Measurements from ENCODE around the gene SETDB1.

The SETDB1 gene

DNA sequence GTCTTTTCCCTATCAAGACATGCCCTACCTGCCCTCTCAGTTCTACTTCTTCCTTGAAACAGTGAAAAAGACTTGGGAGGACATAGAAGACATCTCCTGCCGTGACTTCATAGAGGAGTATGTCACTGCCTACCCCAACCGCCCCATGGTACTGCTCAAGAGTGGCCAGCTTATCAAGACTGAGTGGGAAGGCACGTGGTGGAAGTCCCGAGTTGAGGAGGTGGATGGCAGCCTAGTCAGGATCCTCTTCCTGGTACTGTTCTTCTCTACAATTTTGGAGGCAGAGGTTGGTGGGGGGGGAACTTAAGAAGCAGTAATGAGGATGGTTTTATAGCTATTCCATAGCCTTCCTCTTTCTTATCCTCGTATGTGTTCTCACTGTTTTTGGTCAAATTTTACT lies 18.7 kb downstream of the SETDB1 start:
- no peak for FAIRE-seq

DNA sequence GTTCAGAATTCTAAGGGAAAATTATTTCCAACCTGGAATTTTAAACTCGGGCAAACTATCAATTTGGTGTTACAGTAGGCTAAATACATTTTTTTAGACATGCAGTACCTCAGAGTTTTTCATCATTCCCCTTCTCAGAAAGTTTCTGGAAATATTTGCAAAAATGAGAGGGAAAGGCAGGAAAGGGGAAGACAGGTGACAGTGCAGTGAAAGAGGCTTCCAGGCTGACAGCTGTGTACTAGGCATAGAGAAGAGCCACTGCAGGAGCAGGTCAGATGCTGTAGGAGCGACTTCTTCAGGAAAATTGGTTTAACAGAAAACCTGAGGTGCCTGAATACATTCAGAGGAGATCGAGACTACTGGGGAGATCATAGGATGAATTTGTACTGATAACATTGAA lies 28.5 kb downstream of the SETDB1 start:
- no peak for FAIRE-seq

GRCh38 chr1:150955280-150955679 lies 29.1 kb downstream of the SETDB1 start:
- no peak for FAIRE-seq

GRCh38 chr1:150957666-150958065 lies 31.5 kb downstream of the SETDB1 start:
- no peak for FAIRE-seq

DNA sequence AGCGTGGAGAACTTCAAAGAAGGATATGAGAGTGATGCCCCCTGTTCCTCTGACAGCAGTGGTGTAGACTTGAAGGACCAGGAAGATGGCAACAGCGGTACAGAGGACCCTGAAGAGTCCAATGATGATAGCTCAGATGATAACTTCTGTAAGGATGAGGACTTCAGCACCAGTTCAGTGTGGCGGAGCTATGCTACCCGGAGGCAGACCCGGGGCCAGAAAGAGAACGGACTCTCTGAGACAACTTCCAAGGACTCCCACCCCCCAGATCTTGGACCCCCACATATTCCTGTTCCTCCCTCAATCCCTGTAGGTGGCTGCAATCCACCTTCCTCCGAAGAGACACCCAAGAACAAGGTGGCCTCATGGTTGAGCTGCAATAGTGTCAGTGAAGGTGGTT lies 34.5 kb downstream of the SETDB1 start:
- FAIRE-seq = no peak

DNA sequence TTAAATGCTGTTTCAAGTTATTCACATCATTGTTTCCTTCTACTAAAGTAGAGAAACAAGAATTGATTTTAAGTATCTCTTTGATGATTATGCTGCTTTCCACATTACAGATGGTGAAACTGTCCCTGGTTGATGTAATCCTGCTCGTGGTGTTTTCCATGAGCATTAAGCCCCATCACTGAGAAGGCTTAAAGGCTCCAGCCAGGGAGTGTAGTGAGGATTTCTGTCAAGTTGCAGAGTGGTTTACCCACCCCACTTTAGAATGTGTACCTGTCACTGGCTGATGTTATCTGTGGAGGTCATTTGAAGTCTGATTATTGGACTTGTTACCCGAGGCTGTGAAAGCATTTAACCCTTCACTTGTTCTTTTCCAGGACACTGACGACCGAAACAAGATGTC lies 35.6 kb downstream of the SETDB1 start:
- FAIRE-seq = no peak

- FAIRE-seq = no peak
Measured at GRCh38 chr1:150963321-150964163, 37.4 kb downstream of the SETDB1 start.

- FAIRE-seq = no peak
Measured at GRCh38 chr1:150964164-150964489, 38.0 kb downstream of the SETDB1 start.

DNA sequence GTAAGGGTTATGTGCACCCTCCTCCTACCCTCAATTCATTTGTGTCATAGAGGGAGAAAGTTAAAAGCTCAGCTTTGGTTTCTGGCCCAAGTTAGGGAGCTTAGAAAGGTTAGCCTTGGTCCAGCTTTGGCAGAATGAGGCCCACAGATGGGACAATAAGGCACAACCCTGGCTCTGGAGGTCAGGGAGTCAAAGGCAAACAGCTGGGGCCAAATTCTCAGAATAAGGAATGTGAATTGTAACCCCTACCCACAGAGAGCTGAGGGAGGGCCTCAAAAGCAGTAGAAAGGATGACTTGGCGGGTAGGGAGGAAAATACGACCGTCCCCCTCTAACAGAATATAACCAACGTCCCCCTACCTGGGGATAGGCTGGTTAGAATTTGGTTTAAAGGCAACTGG lies 39.4 kb downstream of the SETDB1 start:
- no peak for FAIRE-seq

DNA sequence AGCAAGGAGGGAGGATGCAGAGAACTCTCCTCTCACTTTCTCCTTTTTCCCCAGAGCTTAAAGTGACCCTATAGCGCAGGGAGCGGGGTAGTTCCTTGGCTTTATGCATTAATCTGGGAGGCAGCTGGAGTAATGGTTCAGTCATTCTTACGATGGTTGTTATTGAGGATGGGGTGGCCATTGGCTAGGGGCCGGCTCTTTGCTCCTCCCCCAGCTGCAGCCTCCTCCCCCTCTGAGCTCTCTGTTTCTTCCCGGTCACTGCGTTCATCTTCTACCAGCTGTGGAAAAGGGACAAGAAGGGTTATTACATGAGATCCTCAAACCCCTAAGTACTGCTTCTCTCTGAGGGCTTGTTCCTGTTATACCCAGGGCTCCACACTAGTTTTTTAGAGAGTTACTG lies 39.8 kb downstream of the SETDB1 start:
- FAIRE-seq = no peak

DNA sequence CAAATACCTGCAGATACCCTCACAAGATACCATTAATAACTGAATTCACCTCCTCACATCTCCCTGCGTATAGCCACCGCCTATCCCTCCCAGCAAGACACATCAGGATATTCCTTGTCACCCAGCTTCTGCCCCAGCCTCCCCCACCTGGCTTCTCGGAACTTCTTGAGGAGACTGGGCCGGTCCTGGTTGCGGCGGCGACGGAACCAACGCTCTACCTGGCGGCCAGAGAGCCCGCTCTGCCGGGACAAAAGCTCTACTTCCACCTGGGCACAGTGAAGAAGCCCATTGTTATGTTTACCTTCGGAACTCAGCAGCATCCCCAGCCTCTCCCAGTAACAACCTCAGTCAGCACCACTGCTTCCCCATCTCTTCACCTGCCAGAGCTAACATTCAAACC lies 41.8 kb downstream of the SETDB1 start:
- FAIRE-seq = no peak

- no peak for FAIRE-seq
Measured at GRCh38 chr1:150968491-150968890, 42.3 kb downstream of the SETDB1 start.

GRCh38 chr1:150969626-150970025 lies 43.5 kb downstream of the SETDB1 start:
- FAIRE-seq = no peak

- FAIRE-seq = no peak
Measured at GRCh38 chr1:150970808-150971582, 44.8 kb downstream of the SETDB1 start.

DNA sequence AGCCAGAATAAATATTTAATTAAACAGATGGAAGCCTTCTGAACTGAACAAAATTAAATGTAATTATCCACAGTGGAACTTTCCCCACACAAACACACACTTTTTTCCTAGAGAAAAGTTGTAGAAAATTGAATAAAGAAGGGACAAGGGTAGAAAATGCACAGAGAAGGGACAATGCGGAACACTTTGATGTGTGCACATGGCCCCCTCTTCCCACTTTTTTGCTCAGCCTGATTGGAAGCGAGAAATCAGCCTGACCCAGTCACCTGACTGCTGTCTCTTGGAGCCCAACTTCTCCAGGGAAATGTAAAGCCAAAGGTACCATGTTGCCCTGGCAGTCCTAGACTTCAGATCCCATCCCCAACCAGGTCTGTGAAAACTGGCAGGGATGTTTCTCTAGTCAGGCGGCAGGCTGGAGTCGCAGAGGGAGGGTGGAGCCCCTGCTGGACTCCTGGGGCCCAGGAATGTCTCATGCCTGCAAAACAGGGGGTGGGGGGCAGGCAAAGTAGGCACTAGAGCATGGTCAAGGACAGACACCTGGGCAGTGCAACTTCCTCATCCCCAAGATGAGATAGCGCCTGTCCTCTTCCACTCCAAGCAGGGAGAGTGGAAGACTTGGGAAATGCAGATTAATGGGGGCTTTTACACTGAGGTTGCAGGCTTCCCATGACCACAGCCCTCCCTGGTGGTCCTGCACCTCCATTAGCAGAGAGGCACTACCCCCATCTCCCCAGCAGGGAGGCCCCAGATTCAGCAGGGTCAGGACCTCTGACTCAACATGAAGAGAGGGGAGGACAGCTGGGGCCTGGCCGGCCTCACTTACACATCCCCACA lies 45.6 kb downstream of the SETDB1 start:
- FAIRE-seq = no peak

DNA sequence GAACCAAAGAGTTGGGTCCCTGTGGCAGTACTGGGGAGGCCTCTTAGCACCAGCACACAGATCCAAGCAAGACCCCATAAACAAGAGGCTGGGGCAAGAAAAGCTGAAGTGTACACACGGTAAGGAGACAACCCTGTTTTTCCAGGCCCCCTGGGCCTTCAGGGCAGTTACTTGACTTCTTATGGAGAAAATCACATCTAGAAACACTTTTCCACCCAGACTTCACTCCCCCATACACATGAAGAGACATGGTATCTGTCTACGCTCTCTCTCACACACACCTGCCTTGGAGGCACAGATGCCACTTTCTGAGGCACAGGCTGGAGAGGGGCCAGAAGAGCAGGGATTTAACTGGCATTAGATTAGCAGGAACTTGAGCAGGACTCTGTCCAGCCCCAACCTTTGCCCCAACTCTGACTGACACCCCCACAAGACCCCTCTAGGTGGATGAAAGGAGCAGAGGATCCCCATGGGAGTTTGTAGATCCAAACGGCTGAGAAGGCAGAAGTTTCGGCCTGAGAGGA lies 46.3 kb downstream of the SETDB1 start:
- FAIRE-seq = no peak

DNA sequence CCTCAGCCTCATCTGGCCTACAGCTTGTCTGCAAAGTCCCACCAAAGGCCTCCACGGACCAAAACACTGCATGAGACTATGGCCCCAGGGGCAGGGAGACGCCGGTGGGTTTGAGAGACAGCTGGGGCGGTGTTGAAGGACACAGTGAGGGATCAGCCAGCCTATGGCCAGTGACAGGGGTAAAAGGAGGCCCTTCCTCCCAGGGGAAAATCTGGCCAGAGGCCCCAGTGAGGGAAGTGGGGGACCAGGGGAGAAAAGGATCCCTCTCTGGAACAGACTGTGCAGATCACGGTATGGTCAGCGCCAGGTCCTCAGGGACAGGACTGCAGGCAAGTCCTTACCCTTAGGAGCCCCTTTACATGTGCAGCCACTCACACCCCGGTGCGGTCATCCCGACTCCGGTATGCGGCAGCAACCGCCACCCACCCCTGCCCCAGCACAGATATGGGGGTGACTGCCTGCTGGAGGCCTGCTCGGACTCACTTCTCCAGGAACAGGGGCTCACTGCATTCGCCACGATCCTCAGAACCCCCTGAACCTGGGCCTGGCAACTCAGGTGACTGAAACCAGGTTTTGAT lies 47.2 kb downstream of the SETDB1 start:
- no peak for FAIRE-seq

DNA sequence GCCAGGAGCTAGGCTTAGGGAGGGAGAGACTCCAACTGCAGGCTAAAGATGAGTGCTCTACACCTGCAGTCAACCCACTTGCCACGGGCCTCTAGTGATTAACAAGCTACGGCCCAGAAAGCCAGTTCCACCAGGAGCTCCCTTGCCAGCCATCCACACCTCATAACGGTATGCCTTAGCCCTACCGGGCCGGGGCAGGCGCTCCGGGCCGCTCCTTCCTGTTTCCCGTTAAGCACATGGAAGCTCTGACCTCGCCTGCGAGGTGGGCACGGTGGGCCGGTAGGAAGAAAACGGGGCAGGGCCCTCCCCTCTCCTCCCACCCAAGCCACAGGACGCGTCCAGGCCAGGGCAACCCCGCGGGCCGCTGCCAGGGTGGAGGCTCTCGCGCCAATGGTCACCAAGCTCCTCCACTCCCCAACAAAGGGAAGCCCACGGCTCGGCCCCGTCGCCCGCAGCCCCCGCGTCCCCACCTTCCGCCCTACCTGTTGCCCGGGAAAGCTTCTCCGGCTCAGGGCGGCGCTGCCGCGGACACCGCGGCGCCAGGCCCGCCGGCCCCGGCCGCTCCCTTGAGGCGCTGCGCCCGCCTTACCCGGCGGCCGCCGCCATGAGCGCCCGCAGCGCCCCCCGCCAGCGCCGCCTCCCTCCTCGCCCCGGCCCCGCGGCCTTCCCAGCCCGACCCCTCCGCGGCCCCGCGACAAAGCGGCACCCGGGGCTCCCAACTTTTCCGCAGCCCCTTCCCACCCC lies 47.8 kb downstream of the SETDB1 start:
- no peak for FAIRE-seq

DNA sequence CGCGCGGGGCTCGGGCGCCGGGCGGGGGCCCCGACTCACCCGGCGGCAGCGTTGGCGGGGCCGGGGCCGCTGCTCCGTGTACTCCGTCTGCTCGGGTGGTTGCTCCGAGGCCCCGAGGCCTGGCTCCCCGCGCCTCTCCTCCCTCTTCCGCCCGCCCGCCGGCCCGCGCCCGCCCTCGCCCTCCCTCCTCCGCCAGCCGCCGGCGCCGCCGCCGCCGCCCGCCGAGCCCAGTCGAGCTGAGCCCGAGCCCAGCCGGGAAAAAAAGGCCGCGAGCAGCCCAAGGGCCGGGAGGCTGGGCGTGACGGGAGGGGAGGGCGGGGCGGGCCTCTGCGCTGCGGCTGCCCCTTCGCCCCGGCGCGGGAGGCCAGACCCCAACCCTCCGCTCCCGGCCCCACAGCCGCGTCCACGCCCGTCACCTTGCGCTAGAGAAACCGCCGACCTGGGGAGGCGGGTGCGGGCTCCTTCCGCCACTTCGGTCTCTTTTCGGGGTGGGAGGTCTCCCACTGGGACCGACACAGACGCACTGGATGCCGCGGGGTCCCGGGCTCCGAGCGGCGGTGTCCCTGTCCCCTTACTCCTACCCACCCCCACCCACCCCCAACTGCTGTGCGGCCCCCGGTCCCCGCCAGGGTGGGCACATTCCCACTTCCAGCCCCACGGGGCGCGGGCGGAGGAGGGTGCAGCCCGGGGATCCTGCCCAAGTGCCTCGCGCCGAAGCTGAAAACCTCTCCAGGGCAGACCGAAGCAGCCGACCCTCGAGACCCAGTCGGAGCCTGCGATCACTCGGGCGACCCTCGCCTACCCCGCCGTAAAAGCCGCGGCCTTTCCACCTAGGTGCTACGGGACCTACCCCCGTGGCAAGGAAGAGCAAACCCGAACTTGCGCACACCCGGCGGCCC lies 48.7 kb downstream of the SETDB1 start, which contains the start of gene CERS2:
CERS2 (minus strand) TSS at position 256 of the 899 bp plus-strand sequence. CDS start 5,745 bp downstream, outside the sequence.
- no peak for FAIRE-seq

DNA sequence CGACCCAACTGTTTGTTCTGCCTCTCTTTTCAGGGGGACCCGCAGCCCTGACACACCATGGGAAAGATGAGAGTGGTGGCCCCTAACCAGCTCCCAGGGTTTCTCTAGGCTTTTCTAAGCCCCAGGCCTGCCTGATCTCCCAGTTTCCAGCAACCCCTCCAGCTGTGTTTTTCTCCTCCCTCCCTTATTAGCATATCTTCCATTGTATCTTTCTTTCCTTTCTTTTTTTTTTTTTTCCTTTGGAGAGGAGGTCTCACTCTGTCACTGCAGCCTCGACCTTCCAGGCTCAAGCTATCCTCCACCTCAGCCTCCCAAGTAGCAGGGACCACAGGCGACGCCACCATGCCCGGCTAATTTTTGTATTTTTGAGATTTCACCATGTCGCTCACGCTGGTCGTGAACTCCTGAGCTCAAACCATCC lies 50.2 kb downstream of the SETDB1 start:
- FAIRE-seq = no peak

Measured in islet of Langerhans (tissue), 1 donor.